Measurements from ENCODE around the gene PLA2G4B. TPM values are rescaled to one million over a fixed set of nuclear protein-coding genes. Genes with fewer than 3 reads are reported as not detected.

The PLA2G4B gene
- total RNA-seq, 2 donors from 2014 or later, result 1.5 to 7.6 TPM

DNA sequence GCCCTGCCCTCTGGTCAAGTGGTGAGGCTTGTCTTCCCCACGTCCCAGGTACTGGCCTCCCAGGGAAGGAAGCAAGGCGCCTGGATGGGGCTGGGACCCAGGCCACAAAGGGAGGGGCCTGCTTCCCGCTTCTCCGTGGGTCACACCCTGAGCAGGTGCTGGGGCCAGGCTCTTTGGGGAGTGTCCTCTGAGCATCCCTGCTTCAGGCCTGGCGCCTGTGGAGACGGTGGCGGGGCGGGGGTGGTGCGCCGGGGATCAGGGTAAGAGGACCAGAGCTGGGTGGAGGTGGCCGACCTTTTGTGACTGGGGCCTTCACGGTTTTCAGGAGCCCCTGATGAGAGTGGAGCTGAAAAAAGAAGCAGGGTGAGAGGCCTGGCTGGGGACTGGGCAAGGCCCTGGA lies 3.6 kb downstream of the PLA2G4B start:
- 74% methylated on average over 12 of the region's 12 CpGs for WGBS
- H3K4me3 ChIP-seq, result no peak overlapping the region
- H3K27ac ChIP-seq, result no peak overlapping the region
- no peaks in the 10 kb centered on the region for H3K27me3 ChIP-seq (replicated peaks; ENCODE audit: insufficient read depth)
- no peak for TF ChIP-seq POLR2A (IDR thresholded peaks at IDR 0.05)
- TF ChIP-seq, protein P1, sequence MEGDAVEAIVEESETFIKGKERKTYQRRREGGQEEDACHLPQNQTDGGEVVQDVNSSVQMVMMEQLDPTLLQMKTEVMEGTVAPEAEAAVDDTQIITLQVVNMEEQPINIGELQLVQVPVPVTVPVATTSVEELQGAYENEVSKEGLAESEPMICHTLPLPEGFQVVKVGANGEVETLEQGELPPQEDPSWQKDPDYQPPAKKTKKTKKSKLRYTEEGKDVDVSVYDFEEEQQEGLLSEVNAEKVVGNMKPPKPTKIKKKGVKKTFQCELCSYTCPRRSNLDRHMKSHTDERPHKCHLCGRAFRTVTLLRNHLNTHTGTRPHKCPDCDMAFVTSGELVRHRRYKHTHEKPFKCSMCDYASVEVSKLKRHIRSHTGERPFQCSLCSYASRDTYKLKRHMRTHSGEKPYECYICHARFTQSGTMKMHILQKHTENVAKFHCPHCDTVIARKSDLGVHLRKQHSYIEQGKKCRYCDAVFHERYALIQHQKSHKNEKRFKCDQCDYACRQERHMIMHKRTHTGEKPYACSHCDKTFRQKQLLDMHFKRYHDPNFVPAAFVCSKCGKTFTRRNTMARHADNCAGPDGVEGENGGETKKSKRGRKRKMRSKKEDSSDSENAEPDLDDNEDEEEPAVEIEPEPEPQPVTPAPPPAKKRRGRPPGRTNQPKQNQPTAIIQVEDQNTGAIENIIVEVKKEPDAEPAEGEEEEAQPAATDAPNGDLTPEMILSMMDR (IDR thresholded peaks at IDR 0.05), result no peak
- TF ChIP-seq POLR2AphosphoS5 (IDR thresholded peaks at IDR 0.05), result no peak
- peaks cover 4% of the 10 kb centered on the region in 2 donors for H3K36me3 ChIP-seq
- H3K9me3 ChIP-seq, result no peaks in the 10 kb centered on the region
- DNase-seq (ENCODE audit: low spot score), result no peak
- peaks cover 22% of the 10 kb centered on the region for H3K4me1 ChIP-seq (replicated peaks)
- intact Hi-C loops (cut with DNase I), result no loop called here

DNA sequence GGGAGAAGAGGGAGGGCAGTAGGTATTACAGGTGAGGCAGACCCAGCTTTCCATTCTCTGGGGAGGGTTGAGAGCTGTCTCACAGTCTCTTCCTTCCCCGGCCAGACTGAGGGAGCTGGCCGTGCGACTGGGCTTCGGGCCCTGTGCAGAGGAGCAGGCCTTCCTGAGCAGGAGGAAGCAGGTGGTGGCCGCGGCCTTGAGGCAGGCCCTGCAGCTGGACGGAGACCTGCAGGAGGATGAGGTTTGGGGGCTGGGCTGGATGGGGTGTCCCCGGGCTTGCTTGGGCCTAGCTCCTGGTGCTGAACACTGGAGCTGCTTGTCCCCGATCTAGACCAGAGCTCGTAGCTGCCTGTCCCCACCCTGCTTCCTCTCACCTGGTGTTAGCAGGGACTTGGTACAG lies 4.9 kb downstream of the PLA2G4B start:
- no peak for DNase-seq (ENCODE audit: low spot score)
- no peak for TF ChIP-seq POLR2A (IDR thresholded peaks at IDR 0.05)
- H3K4me1 ChIP-seq (replicated peaks), result peaks cover 15% of the 10 kb centered on the region
- H3K9me3 ChIP-seq, result no peaks in the 10 kb centered on the region
- 84% methylated on average over 10 of the region's 10 CpGs for WGBS
- H3K27me3 ChIP-seq (replicated peaks; ENCODE audit: insufficient read depth), result no peaks in the 10 kb centered on the region
- intact Hi-C loops (cut with DNase I), result no loop called here
- no peak overlapping the region for H3K4me3 ChIP-seq
- no peak overlapping the region for H3K27ac ChIP-seq
- peaks cover 6 to 12% of the 10 kb centered on the region in 2 donors for H3K36me3 ChIP-seq

DNA sequence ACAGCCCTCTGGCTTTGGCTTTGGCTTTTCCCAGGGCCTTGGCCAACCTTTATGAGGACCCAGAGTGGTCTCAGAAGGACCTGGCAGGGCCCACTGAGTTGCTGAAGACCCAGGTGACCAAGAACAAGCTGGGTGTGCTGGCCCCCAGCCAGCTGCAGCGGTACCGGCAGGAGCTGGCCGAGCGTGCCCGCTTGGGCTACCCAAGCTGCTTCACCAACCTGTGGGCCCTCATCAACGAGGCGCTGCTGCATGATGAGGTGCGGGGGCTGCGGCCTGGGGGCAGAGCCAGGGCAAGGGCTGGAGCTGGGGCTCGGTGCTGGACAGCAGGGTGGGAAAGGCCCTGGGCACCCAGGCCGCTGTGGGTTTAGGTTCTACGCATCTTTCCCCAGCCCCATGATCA lies 6.2 kb downstream of the PLA2G4B start:
- H3K4me3 ChIP-seq, result no peak overlapping the region
- H3K27ac ChIP-seq, result no peak overlapping the region
- intact Hi-C loops (cut with DNase I), result no loop called here
- DNase-seq (ENCODE audit: low spot score), result no peak
- H3K27me3 ChIP-seq (replicated peaks; ENCODE audit: insufficient read depth), result no peaks in the 10 kb centered on the region
- peaks cover 3% of the 10 kb centered on the region for H3K4me1 ChIP-seq (replicated peaks)
- H3K9me3 ChIP-seq, result no peaks in the 10 kb centered on the region
- peaks cover 6 to 12% of the 10 kb centered on the region in 2 donors for H3K36me3 ChIP-seq
- 79% methylated on average over 12 of the region's 12 CpGs for WGBS
- TF ChIP-seq, protein P1 (IDR thresholded peaks at IDR 0.05), result no peak
- no peak for TF ChIP-seq POLR2A (IDR thresholded peaks at IDR 0.05)
- no peak for TF ChIP-seq POLR2AphosphoS5 (IDR thresholded peaks at IDR 0.05)

DNA sequence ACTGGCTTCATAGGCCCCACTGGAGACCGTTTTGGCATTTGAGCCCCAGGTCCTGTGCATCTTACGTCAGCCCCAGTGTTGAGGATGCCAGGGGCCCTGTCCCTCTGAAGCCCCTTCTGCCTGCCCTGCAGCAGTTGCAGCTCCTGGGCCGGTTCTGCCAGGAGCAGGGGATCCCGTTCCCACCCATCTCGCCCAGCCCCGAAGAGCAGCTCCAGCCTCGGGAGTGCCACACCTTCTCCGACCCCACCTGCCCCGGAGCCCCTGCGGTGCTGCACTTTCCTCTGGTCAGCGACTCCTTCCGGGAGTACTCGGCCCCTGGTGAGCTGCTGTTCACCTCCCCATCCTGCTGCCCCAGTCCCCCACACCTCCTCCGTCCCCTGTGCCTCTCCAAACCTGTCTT lies 8.6 kb downstream of the PLA2G4B start:
- peaks cover 2 to 12% of the 10 kb centered on the region in 2 donors for H3K36me3 ChIP-seq
- no peak for TF ChIP-seq POLR2A (IDR thresholded peaks at IDR 0.05)
- TF ChIP-seq POLR2AphosphoS5 (IDR thresholded peaks at IDR 0.05), result no peak
- TF ChIP-seq, protein P1 (IDR thresholded peaks at IDR 0.05), result no peak
- H3K4me1 ChIP-seq (replicated peaks), result no peaks in the 10 kb centered on the region
- no peaks in the 10 kb centered on the region for H3K9me3 ChIP-seq
- no peaks in the 10 kb centered on the region for H3K27me3 ChIP-seq (replicated peaks; ENCODE audit: insufficient read depth)
- H3K4me3 ChIP-seq, result no peak overlapping the region
- no peak for DNase-seq (ENCODE audit: low spot score)
- no peak overlapping the region for H3K27ac ChIP-seq
- intact Hi-C loops (cut with DNase I), result no loop called here
- WGBS, result 79% methylated on average over 14 of the region's 14 CpGs

DNA sequence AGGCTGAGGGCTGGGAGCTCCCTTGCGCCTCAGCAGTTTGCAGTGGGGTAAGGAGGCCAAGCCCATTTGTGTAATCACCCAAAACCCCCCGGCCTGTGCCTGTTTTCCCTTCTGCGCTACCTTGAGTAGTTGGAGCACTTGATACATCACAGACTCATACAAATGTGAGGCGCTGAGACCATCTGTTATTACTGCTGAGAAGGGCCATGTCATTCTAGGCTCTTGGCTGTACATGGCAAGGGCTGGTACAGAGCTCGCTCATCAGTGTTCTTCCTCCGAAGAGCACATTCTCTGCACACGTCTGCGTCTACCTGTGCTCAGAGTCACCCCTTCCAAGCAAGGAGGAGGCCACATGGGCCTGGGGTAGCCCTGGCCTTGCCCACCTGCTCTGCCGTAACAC lies 9.3 kb downstream of the PLA2G4B start:
- no peaks in the 10 kb centered on the region for H3K27me3 ChIP-seq (replicated peaks; ENCODE audit: insufficient read depth)
- no peak overlapping the region for H3K27ac ChIP-seq
- H3K36me3 ChIP-seq, result peaks cover 2 to 12% of the 10 kb centered on the region in 2 donors
- TF ChIP-seq, protein P1 (IDR thresholded peaks at IDR 0.05), result no peak
- TF ChIP-seq POLR2AphosphoS5 (IDR thresholded peaks at IDR 0.05) (no peak), POLR2A (IDR thresholded peaks at IDR 0.05) (no peak)
- 93% methylated on average over 9 of the region's 9 CpGs for WGBS
- no peaks in the 10 kb centered on the region for H3K9me3 ChIP-seq
- no peak overlapping the region for H3K4me3 ChIP-seq
- no peaks in the 10 kb centered on the region for H3K4me1 ChIP-seq (replicated peaks)
- intact Hi-C loops (cut with DNase I), result no loop called here
- no peak for DNase-seq (ENCODE audit: low spot score)

Data from prostate gland (tissue), 2 donors.